Activated naive CD8-positive, alpha-beta T cell treated with anti-CD3 and anti-CD28 coated beads for 36 hours (primary cell): ENCODE data around the gene RPLP2. TPM values are rescaled to one million over a fixed set of nuclear protein-coding genes. Genes with fewer than 3 reads are reported as not detected.
A peak's percentile ranks its signal among the peaks of the same experiment; 100 is the strongest.

Experiments used
- DNase-seq: peaks from one replicate; pipeline ENCODE4 v3.0.0; 2021
- H3K27ac Mint-ChIP-seq: one replicate; pipeline ENCODE4 v1.8.0; 2022; ENCODE audit warnings: mild to moderate bottlenecking, moderate library complexity, mixed read lengths
- H3K27me3 Mint-ChIP-seq: one replicate; pipeline ENCODE4 v1.8.0; 2022; ENCODE audit warnings: mild to moderate bottlenecking, mixed read lengths
- H3K36me3 Mint-ChIP-seq: one replicate; pipeline ENCODE4 v1.8.0; 2021; ENCODE audit warnings: mild to moderate bottlenecking, mixed read lengths
- H3K4me1 Mint-ChIP-seq: one replicate; pipeline ENCODE4 v1.8.0; 2021; ENCODE audit warnings: mixed read lengths
- H3K4me3 Mint-ChIP-seq: one replicate; pipeline ENCODE4 v1.8.0; 2022; ENCODE audit warnings: mild to moderate bottlenecking, moderate library complexity, mixed read lengths
- H3K9me3 Mint-ChIP-seq: one replicate; pipeline ENCODE4 v1.8.0; 2022; ENCODE audit warnings: mixed read lengths
- total RNA-seq, 2 experiments: library from RNA; stranded (reverse); gene quantifications; one replicate each; pipeline ENCODE4 v1.2.3, GENCODE V29; 2021

RPLP2 gene
- total RNA-seq, 2 experiments from 2014 or later = 3,139 to 3,274 TPM

- no peak overlapping the region for H3K4me3 Mint-ChIP-seq
- no peak for DNase-seq
- no peaks in the 10 kb centered on the region for H3K27me3 Mint-ChIP-seq
- H3K9me3 Mint-ChIP-seq = no peaks in the 10 kb centered on the region
- peaks cover 8% of the 10 kb centered on the region for H3K36me3 Mint-ChIP-seq
- H3K4me1 Mint-ChIP-seq = peaks cover 12% of the 10 kb centered on the region
- no peak overlapping the region for H3K27ac Mint-ChIP-seq
Measured at GRCh38 chr11:770642-771616, 38.8 kb upstream of the RPLP2 start.

GRCh38 chr11:771617-772204 lies 38.1 kb upstream of the RPLP2 start:
- no peaks in the 10 kb centered on the region for H3K27me3 Mint-ChIP-seq
- H3K4me3 Mint-ChIP-seq = no peak overlapping the region
- H3K27ac Mint-ChIP-seq = no peak overlapping the region
- H3K36me3 Mint-ChIP-seq = peaks cover 8% of the 10 kb centered on the region
- H3K9me3 Mint-ChIP-seq = no peaks in the 10 kb centered on the region
- H3K4me1 Mint-ChIP-seq = peaks cover 16% of the 10 kb centered on the region
- no peak for DNase-seq

GRCh38 chr11:772429-773390 lies 37.1 kb upstream of the RPLP2 start:
- Mint-ChIP-seq H3K27ac (no peak overlapping the region), H3K4me1 (peaks cover 16% of the 10 kb centered on the region), H3K4me3 (no peak overlapping the region), H3K27me3 (no peaks in the 10 kb centered on the region), H3K36me3 (peaks cover 7% of the 10 kb centered on the region), H3K9me3 (no peaks in the 10 kb centered on the region)
- no peak for DNase-seq

GRCh38 chr11:773425-773824 lies 36.3 kb upstream of the RPLP2 start:
- Mint-ChIP-seq H3K27ac (no peak overlapping the region), H3K27me3 (no peaks in the 10 kb centered on the region), H3K9me3 (no peaks in the 10 kb centered on the region), H3K4me3 (no peak overlapping the region), H3K36me3 (peaks cover 10% of the 10 kb centered on the region), H3K4me1 (peaks cover 19% of the 10 kb centered on the region)
- no peak for DNase-seq

- peaks cover 12% of the 10 kb centered on the region for H3K36me3 Mint-ChIP-seq
- H3K27ac Mint-ChIP-seq = no peak overlapping the region
- H3K4me3 Mint-ChIP-seq = no peak overlapping the region
- H3K4me1 Mint-ChIP-seq = peaks cover 22% of the 10 kb centered on the region
- DNase-seq = no peak
- H3K27me3 Mint-ChIP-seq = no peaks in the 10 kb centered on the region
- H3K9me3 Mint-ChIP-seq = no peaks in the 10 kb centered on the region
Measured at GRCh38 chr11:773830-774229, 35.9 kb upstream of the RPLP2 start.

- Mint-ChIP-seq H3K9me3 (no peaks in the 10 kb centered on the region), H3K36me3 (peaks cover 13% of the 10 kb centered on the region), H3K4me1 (peaks cover 28% of the 10 kb centered on the region), H3K4me3 (peak overlapping the region; percentile 67), H3K27ac (peak overlapping the region; percentile 61), H3K27me3 (no peaks in the 10 kb centered on the region)
- DNase-seq = no peak
Measured at GRCh38 chr11:774873-775592, 34.7 kb upstream of the RPLP2 start.

GRCh38 chr11:776263-776560 lies 33.6 kb upstream of the RPLP2 start:
- H3K4me1 Mint-ChIP-seq = peaks cover 28% of the 10 kb centered on the region
- no peak for DNase-seq
- peak overlapping the region; percentile 91 for H3K4me3 Mint-ChIP-seq
- peak overlapping the region; percentile 83 for H3K27ac Mint-ChIP-seq
- H3K36me3 Mint-ChIP-seq = peaks cover 13% of the 10 kb centered on the region
- no peaks in the 10 kb centered on the region for H3K9me3 Mint-ChIP-seq
- no peaks in the 10 kb centered on the region for H3K27me3 Mint-ChIP-seq

GRCh38 chr11:776561-777287 lies 33.0 kb upstream of the RPLP2 start:
- peak; percentile 37 for DNase-seq
- peak overlapping the region; percentile 91 for H3K4me3 Mint-ChIP-seq
- H3K27ac Mint-ChIP-seq = peak overlapping the region; percentile 83
- peaks cover 28% of the 10 kb centered on the region for H3K4me1 Mint-ChIP-seq
- H3K9me3 Mint-ChIP-seq = no peaks in the 10 kb centered on the region
- peaks cover 13% of the 10 kb centered on the region for H3K36me3 Mint-ChIP-seq
- no peaks in the 10 kb centered on the region for H3K27me3 Mint-ChIP-seq

- DNase-seq = peak; percentile 98
- H3K4me1 Mint-ChIP-seq = peaks cover 28% of the 10 kb centered on the region
- H3K4me3 Mint-ChIP-seq = peak within 1 kb of the TSS; percentile 91
- H3K9me3 Mint-ChIP-seq = no peaks in the 10 kb centered on the region
- H3K27me3 Mint-ChIP-seq = no peaks in the 10 kb centered on the region
- peaks cover 13% of the 10 kb centered on the region for H3K36me3 Mint-ChIP-seq
- peak within 1 kb of the TSS; percentile 83 for H3K27ac Mint-ChIP-seq
Measured at GRCh38 chr11:777288-778255, 32.2 kb upstream of the RPLP2 start, which contains the start of gene GATD1. Gene GATD1 (minus strand): TSS chr11:777487. CDS start chr11:777462, 25 bp downstream.

GRCh38 chr11:778976-779954 lies 30.5 kb upstream of the RPLP2 start:
- no peak for DNase-seq
- Mint-ChIP-seq H3K27me3 (no peaks in the 10 kb centered on the region), H3K4me3 (peak overlapping the region; percentile 83), H3K27ac (no peak overlapping the region), H3K9me3 (no peaks in the 10 kb centered on the region), H3K4me1 (peaks cover 32% of the 10 kb centered on the region), H3K36me3 (peaks cover 13% of the 10 kb centered on the region)

- Mint-ChIP-seq H3K4me1 (peaks cover 29% of the 10 kb centered on the region), H3K27ac (no peak overlapping the region), H3K36me3 (peaks cover 13% of the 10 kb centered on the region), H3K27me3 (no peaks in the 10 kb centered on the region), H3K4me3 (no peak overlapping the region), H3K9me3 (no peaks in the 10 kb centered on the region)
- no peak for DNase-seq
Measured at GRCh38 chr11:779955-780532, 29.7 kb upstream of the RPLP2 start.
